GM11168 (cell line): ENCODE results near the gene NR2F2.

Experiments
- in situ Hi-C: fragments of 300-500 bp; cut with MboI; formaldehyde crosslinking; loops from one replicate; pipeline ENCODE4 v1.12.0; 2022; ENCODE audit warnings: low sequenced_read_pairs; ENCODE audit not compliant: unreplicated experiment

Gene NR2F2

GRCh38 chr15:96351761-96352603, 21.5 kb downstream of the NR2F2 start:
- in situ Hi-C loops = no loop called here

DNA sequence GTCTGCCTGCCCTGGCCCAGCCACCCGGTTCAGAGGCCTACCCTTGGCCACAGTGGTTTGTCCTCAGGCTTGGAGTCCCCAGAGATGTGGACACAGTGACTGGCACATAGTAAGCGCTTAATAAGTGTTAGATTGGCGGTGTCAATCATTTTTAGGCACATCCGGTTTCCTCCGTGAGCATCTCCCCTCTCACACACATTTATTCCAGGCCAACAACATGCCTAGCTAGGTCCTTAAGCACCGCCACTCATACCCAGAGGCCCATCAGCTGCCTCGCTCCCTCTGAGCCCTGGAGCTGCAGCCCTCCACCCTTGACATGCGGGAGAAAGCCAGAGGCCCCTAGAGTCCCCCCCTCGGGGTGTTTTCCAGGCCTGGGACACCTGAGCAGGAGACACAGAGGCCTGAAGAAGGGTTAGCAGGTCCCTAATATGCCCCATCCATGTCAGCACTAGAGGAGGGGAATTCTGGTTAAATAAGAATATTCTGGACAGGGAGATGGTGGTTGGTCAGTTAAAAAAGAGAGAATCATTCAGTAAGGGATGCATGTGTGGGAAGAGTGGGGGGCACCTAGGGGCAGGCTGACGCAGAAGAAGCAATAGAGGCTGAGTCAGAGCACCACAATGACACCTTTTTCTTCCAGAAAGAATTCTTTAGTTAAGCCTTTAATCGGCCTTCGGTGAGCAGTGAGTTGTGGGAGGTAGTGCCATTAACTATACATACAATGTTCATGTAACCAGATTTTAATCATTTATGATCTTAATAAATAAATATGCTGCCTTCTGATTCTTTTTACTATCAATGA, 22.3 kb downstream of the NR2F2 start:
- in situ Hi-C loops = no loop called here

GRCh38 chr15:96353416-96353929, 23.0 kb downstream of the NR2F2 start:
- in situ Hi-C loops = no loop called here

GRCh38 chr15:96353930-96354730, 23.6 kb downstream of the NR2F2 start:
- in situ Hi-C loops = no loop called here

DNA sequence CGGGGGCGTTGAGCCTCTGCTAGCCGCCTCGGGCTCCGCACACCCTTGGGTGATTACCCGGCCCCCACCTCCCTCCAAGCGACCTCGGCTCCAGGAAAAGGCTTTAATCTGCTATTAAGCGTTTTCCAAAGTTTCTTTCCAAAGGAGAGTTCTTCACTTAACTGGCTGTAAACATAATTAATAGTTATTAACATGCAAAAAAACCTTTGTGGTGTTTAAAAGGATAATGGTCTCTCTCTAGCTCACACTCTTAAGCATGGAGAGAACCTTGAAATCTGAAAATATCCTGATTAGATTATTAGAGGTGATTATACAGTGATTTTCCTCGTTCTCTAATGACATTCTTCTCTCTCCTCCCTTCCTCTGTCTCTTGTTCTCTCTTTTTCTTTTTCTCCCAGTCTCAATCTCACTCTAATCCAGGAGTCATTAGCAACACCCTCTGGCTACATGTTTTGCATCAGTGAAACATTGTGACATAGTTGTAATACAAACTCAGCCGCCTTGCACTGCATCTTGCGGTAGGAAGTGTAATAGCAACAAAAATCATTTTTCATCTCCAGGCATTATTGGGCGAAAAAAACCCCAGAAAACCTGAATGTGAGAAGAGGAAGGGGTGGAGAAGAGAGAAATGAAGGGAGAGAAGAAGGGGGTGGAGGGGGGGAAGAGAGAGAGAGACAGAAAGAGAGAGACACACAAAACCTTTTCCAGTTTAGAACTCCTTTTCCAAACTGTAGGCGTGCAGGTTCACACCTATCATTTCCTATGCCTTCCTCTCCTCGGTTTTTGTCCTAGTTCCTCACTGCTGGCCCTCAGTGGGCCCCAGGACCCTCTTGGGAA, 24.4 kb downstream of the NR2F2 start:
- in situ Hi-C loops = no loop called here

- in situ Hi-C loops = no loop called here
These were observed 25.2 kb downstream of the NR2F2 start for GRCh38 chr15:96355568-96356187.

DNA sequence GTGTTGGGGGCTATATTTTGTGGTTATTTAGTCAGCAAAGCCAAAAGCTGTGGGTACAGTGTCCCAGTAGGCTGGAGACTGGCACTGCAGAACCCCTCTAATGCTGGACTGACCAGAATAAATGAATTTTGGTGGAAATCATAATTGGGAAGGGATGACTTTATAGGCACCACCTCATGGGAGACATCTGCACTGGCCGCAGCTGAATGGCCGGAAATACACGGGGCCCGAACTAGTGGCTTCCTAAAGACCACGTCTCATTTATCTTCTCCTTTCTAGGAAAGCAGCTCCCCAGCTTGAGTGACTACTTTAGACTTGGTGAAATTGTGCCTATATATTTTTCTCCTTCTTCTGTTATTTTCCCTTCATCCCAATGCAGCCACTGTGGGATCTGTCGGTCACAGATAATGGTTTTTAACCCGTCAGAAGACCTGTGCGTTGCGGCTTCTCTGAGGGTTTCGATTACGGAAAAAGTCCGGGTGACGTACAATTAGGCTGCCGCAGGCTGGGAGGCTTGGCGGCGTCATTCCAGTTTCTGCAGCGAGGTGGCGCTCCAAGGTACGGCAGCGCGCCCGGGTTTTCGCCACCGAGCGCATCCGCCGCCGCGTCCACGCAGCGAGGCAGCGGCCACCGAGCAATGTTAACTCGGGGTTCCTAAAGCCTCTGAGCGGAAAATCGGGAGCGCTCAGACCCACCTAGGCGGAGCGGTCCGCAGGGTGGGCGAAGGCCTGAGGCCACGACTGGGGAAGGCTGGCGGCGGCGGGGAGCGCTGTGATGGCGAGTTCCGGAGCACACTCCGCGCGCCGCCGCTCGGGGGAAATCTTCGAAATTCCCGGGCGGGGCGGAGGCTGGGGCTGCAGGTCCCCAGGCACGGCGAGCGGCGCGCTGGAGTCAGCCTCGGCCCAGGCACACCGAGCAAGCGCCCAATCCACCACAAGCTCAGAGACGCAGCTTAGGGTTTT, 26.3 kb downstream of the NR2F2 start:
- in situ Hi-C loops = no loop called here

- in situ Hi-C loops = no loop called here
These were observed 27.7 kb downstream of the NR2F2 start for GRCh38 chr15:96358001-96358801.

- in situ Hi-C loops = no loop called here
These were observed 28.5 kb downstream of the NR2F2 start for GRCh38 chr15:96358821-96359615.

DNA sequence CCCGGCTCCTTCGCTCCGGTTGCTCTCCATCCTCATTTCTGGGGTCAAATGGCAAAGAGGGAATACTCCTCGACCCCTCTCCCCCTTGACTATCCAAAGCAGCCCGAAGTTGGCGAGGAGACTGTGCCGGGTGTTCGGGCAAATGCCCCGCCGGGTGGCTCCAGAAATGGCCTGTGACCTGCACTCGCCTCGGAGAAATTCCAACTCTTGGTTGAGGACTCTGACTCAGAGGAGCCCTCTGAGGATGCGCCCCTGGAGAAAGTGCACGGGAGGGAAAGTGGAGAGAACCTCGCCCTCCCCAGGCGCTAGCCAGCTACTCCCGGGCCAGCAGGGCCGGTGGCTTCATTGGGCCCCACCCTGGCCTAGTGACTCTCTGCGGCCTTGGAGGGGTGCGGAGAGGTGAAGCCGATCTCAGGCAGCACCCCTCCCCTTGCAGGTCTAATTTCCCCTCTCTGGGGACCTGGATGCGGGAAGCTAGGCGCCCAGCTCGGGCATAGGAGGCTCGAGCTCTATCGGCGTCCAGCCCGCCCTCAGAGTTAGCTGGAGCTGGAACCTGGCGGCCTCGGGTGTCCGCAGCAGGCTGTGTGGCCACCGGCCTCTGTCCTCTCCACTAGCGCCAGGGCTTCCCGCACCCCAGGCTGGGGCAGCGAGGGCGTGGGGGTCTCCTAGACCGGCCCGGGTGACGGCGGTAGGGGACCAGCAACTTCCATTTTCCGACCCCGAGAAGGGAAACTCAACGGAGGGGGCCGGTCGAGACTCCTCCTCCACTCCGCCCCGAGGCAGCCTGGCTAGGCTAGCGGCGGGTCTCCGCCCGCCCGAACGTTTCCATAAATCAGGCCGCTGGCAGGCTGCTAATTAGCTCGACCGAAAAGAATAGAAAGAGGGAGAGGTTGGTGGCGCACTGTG, 29.4 kb downstream of the NR2F2 start:
- in situ Hi-C loops = no loop called here

DNA sequence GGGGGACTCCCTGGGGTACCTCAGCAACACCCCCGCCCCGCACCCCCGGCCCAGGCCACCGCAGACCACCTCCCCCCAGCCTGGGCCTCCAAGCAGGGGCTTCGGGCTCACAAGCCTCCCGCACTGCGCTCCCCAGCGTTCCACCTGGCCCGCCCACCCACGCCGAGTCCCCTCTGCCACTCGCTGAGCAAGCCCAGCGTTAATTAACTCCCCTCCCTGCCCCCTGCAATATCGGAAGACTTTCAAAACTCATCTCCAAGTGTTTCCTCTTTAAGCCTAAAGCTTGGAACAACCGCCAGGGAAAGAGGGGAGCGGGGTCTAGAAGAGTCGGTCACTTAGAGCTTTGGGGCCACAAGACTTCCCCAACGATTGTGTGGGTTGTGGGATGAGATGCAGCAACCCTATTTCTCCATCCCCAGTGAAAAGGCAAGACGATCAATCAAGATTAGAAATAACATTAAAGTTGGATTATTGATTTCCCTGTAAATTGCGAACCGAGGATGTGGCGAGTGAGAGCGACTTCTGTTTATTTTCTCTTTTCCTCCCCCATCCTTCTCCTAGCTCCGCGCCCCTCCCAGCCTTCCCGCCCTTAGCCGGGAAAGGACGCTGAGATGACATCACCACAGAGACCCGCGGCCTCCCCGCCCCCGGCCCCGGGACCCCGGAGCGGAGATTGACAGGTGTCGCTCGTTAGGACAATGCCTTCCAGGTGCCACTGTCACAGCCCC, 30.2 kb downstream of the NR2F2 start:
- in situ Hi-C loops = no loop called here

DNA sequence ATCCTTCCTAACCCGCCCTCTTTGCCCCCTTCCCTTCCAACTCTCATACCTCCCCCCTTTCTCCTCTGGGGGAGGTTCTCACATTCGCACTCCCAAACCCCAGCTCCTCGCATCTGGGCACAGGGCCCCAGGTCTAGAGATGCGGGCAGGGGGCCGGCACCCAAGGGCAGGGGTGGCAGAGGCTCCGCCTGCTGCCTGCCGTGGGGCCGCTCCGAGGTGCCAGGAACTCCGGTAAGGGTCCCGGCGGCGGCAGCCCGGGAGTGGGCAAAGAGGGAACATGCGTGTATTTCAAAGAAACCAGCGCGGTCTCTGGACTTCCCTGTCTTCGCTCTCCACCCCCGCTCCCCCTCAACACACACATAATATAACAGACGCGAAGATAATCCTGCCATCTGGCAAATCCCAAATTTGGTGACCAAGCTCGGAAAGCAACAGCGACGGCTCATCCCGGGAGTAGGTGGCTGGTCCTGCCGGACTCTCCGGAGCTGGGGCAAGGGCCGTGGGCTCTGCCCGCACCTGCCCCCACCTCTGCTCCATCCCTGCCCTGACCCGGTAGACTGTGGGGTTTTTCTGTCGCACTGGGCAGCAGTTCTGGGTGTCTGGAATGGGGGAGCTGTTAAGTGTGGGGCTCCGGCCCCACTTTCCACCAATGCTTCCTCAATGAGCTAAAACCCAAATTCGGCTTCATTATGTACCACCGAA, 31.0 kb downstream of the NR2F2 start:
- in situ Hi-C loops = no loop called here

- in situ Hi-C loops = no loop called here
These were observed 31.7 kb downstream of the NR2F2 start for GRCh38 chr15:96362011-96362754.
